ENCODE data around the gene PIEZO2.

GRCh38 chr18:11035814-11036495, 113.4 kb downstream of the PIEZO2 start:
- TF ChIP-seq CTCF (IDR thresholded peaks at IDR 0.05; ENCODE audit: insufficient read depth, low read depth, low read length) (no peak), EZH2 (IDR thresholded peaks at IDR 0.05; ENCODE audit: insufficient read depth, low read length) (no peak)
